Right lobe of liver (tissue), 4 donors: Measurements from ENCODE around the gene GSTA3.

ENCODE experiments used
- POLR2A ChIP-seq: fragments of 450-650 bp; IDR thresholded peaks from one replicate; pipeline ENCODE4 v1.6.1; 2017; ENCODE audit warnings: antibody characterized with exemption, mild to moderate bottlenecking
- TF ChIP-seq, protein P1 (sequence below), 4 donors: fragments of 200-600 bp in 3 of 4; fragments of 450-650 bp in 1 of 4; IDR thresholded peaks; one replicate each; pipeline versions ENCODE4 v1.5.1 to v1.8.0; 2016 to 2022; ENCODE audit warnings: antibody characterized with exemption in 4 of 4, mild to moderate bottlenecking in 2 of 4
- donor health status: DM: no; HTN: no; CAD: no.
- donor health status: DM: no; HTN: no; CAD: no.
- donor health status: DM: no; HTN: yes; CAD: no.

DNA sequence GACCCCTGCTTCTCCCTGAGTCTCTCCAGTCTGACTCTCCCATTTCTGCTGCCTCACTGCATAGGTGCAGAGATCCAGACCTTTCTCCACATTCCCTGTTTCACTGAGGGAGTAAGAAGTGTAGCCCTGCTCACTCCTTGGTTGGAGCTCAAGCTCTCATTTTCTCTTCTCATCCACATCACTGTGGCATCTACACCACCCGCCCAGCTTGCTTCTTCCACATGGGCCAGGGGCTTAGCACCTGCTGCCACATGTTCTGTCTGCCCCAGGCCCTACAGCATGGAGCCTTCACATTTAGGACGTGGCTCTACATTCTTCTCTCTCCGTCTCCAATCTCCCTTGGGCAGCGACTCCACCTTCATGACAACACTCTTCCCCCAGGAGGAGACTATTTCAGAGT, 60.4 kb downstream of the GSTA3 start:
- TF ChIP-seq POLR2A, result no peak
- TF ChIP-seq, protein P1, sequence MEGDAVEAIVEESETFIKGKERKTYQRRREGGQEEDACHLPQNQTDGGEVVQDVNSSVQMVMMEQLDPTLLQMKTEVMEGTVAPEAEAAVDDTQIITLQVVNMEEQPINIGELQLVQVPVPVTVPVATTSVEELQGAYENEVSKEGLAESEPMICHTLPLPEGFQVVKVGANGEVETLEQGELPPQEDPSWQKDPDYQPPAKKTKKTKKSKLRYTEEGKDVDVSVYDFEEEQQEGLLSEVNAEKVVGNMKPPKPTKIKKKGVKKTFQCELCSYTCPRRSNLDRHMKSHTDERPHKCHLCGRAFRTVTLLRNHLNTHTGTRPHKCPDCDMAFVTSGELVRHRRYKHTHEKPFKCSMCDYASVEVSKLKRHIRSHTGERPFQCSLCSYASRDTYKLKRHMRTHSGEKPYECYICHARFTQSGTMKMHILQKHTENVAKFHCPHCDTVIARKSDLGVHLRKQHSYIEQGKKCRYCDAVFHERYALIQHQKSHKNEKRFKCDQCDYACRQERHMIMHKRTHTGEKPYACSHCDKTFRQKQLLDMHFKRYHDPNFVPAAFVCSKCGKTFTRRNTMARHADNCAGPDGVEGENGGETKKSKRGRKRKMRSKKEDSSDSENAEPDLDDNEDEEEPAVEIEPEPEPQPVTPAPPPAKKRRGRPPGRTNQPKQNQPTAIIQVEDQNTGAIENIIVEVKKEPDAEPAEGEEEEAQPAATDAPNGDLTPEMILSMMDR (IDR thresholded peaks at IDR 0.05), result no peak
